Stimulated activated CD4-positive, alpha-beta T cell treated with anti-CD3 and anti-CD28 coated beads, Interleukin-1b, Interleukin-23, amount 100 ng/mL, for 24 hours (primary cell): Measurements from ENCODE around the gene TMEM151A.
"Not testable (repeated sequence)": the region's sequence is repeated elsewhere in the genome, so short reads cannot be mapped to it uniquely, and the experiment has no call there.

Experiments used
- DNase-seq, 4 experiments: peaks; one replicate each; pipeline ENCODE4 v3.0.0-alpha.2; 2020; ENCODE audit warnings: low read depth in 4 of 4, low spot score in 1 of 4

The TMEM151A gene

DNA sequence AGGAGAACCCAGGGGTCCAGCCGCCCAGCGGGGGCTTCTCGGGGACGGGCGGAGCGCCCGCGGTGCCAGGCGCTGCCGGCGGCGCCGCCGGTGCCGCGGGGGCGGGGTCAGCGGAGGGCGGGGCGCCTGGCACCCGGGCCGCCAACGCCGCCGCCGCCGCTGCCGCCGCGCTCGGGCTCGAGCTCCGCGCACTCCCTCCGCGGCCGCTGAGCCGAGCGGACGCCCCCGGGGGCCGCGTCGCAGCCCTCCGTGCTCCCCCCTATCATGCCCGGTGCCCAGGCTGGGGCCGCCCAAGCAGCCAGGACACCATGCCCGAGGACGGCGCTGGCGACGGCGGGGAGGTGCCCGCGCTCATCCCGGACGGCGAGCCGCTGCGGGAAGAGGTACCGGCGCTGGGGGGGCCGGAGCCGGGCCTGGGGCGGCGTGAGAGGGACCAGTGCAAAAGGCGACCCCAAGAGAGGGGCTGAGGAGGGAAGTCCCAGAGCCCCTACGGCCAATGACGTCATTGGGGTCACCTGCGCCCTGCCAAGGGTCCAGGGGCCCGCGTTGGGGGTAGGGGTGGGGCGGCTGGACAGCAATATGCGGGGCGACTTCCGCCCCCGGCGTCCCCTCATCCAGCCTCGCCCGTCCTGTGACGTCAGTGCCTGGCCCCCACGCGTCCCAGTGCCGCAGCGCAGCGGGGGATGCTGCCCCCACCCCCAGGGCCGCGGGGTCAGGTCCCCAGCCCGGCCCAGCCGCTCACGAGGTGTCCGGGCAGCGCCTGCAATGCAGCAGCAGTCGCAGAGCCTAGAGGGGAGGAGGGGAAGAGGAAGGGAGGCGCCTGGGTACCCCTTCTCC is at the start of gene TMEM151A:
Gene TMEM151A, plus strand, starts transcription at position 189 of the 837 bp plus-strand sequence. Its CDS starts 120 bp downstream, at position 309.
- DNase-seq, result no peak

DNA sequence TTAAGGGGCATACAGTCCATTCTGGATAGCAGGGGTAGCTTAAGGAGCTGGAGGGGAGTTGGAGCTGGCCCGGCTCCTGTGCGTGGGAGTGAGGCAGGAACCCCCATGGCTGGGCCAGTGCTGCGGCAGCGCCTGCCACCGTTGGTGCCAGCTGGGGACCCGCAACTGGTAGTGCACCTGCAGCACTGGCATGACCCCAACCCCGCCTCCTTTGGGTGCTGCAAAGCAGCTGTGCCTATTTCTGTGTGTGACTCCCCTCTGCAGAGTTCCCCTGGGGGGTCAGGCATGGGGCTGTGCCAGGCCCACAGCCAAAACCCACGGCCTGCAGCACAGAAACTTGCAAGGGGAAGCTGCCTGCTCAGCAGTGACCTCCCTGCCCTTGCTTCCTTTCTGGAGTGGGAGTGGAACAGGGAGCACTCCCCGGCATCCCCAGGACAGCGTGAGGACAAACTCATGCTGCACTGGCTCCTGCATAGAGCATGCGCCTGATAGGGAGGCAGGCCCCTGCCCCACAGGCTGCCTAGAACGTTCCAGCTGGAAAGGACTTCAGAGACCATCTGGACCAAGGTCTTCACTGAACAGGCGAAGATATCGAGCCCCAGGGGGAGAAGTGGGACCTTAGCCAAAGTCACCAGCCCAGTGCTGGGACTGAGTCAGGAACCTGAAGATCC is 49.5 kb upstream of the TMEM151A start:
- no peak for DNase-seq

DNA sequence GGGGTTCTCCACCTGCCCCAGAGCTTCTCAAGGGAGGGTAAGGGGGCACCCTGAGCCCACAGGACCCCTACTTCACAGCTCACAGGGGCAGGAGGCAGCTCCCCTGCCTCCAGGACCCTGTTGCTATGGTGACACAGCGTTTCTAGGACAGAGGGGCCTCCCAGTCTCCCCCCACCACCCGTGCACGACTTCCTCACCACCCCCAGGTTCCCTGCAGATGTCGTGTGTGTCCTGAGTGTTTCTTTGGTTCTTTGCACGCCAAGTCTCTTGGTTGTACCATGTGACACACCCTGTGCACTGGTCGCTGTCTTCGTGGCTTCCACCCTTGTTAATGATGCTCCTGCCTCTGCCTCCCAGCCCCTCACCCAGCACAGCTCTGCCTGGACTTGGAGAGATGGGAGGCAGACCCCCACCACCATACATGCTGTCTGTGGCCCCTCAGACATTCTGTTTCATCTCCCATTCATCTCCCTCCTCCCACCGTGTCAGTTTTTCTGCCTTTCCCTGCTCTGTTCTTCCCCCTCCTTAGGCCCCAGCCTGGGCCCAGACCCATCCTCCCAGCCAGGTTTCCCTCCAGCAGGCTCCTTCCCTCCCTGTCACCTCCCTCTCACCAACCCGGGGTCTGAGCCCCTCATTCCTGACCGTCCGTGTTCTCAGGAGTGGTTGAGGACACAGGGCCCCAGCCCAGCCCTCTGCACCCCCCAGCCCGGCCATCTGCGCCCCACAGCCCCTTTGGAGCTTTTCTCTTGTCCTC is 47.7 kb upstream of the TMEM151A start:
- DNase-seq, result no peak

DNA sequence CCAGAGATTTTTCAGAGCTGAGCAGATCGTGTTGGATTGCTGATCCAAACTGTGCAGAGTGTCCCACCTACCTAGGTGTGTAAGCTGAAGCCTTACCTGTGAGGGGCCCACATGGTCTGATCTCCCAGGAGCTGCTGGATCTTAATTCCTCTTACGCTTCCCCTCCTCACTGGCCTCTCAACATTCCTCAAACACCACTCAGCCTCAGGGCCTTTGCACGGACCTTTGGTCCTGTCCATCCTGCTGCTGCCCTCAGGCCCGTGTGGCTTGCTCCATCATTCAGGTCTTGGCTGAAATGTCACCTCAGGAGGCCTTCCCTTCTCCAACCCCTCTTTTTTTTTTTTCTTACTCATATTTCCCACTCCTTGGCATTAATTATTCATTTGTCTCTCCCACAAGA is 44.4 kb upstream of the TMEM151A start:
- DNase-seq, result no peak

DNA sequence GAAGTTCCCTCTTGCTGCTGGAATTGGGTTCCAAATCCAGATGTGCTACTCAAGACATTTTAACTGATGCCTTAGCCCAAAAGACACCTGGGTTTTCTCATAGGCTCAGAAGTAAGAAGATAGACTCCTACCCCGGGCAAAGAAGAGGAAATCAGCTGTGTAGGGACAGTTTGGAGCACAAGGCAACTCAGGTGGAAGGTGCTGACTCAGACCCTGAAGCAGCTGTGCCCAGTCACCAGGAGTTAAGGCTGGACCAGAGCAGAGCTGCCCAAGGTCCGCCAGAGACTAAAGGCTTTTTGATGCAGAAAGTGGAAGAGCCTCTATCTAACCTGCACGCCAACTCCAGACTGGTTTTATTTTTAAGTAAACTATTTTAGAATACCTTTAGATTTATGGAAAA is 43.9 kb upstream of the TMEM151A start:
- DNase-seq, result no peak

DNA sequence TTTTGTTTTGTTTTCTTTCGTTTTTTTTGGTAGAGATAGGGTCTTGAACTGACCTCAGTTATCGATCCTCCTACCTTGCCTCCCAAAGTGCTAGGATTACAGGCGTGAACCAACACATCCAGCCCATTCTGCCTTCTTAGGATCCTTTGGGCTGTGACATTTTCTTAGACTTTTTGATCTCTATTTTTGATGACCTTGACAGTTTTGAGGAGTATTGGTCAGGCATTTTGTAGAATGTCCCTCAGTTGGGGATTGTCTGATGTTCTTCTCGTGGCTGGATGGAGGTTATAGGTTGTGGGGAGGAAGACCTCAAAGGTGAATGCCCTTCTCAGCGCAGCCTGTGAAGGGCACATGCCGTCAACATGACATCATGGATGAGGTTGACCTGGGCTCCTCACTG is 42.8 kb upstream of the TMEM151A start:
- DNase-seq, result no peak

DNA sequence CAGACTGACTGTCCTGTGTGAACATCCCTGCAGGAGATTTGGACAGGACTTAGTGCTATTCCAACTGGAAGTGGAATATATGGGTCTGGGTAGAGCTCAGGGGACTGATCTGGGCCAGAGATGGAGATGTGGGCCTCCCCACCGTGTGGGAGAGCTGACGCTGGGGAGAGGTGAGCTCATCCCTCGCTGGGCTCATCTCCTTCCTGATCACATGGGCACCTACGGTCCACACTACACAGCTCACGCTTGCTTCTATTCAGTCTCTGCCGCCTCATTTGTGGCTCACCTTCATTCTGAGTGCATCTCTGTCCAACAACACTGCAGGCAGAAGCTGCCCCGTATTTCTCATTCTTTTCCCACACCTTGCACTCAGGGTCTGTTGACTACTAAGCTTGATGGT is 39.9 kb upstream of the TMEM151A start:
- DNase-seq, result no peak

DNA sequence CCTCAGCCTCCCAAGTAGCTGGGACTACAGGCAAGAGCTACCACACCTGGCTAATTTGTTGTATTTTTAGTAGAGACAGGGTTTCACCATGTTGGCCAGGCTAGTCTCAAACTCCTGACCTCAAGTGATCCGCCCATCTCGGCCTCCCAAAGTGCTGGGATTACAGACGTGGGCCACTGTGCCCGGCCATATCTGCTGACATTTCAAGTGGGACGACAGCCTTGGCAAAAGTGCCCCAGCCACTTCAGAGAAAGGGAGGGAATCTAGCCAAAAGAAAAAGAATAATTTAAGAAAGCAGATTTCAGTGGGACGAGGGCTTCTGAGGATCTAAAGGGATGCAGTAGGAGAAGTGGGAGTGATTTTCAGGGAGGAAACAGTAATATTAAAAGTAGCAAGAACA is 38.6 kb upstream of the TMEM151A start:
- not testable (repeated sequence) for DNase-seq

DNA sequence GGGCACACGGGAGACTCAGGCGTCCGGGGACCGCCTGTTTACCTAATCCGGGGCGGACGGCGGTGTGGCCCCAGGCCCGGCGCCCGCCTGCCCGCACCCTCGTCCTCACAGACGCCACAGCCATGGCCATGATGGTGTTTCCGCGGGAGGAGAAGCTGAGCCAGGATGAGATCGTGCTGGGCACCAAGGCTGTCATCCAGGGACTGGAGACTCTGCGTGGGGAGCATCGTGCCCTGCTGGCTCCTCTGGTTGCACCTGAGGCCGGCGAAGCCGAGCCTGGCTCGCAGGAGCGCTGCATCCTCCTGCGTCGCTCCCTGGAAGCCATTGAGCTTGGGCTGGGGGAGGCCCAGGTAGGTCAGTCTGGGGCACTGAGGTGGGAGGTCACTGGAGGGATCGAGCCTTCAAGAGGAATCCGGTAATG is 33.2 kb upstream of the TMEM151A start:
- DNase-seq, result no peak

DNA sequence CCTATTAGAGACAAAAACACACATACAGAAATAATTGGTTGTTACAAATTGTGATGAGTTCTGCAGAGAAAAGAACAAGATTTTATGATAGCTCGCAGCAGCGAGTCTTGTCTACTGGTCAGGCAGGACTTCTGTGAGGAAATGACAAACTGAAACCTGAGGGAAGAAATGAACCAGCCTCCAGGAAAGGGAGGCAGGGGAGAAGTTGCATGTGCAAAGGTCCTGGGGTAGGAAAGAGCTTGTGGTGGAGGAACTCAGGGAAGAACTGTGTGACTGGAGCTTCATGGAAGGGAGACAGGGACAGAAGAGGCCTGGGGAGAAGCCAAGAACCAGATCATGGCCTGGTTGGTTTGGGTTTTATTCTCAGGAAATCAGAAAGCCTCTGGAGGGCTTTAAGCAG is 32.5 kb upstream of the TMEM151A start:
- DNase-seq, result no peak

DNA sequence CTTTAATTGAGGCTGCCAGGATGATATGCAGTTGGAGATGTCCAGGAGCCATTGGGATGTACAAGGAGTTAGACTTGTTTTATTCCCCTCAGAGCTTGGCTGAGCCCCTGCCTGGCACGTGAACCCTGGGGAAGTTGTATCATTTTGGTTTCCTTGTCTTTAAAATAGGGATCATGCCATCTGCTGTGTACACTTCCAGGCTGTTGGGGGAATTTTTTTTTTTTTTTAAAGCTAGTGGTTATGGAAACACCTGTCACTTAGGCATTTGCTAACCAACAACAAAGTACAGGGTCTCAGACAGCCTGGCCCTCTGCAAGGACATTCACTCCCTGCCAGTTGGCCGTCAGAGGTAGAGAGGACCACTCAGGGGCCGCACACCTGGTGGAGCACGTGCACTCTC is 31.7 kb upstream of the TMEM151A start:
- DNase-seq, result no peak

DNA sequence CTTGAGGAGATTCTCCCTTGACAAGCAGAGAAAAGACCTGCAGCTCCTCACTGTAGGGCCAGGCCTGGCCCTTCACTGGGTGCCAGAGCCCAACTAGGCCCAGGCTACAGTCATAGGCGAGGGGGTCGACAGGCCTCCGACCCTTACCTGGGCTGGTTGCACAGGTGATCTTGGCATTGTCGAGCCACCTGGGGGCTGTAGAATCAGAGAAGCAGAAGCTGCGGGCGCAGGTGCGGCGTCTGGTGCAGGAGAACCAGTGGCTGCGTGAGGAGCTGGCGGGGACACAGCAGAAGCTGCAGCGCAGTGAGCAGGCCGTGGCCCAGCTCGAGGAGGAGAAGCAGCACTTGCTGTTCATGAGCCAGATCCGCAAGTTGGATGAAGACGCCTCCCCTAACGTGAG is 30.1 kb upstream of the TMEM151A start:
- DNase-seq, result no peak

DNA sequence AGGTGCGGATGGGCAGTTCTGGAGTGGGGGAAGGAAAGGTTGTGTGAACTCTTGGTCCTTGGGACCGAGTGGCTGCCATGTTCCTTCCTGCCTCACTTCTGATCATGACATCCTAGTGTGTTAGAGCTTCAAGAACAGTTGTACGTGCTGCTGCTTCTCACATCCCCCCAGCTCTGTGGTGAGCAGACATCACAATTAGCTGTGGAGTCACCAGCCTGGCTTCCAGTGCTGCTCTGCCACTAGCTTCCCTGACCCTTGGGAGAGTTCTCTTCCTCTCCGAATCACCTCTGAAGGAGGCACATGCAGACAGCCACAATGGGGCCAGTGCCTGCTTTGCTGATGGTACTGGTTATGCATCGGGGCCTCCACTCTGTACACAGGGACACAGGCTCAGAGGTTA is 29.5 kb upstream of the TMEM151A start:
- no peak for DNase-seq

DNA sequence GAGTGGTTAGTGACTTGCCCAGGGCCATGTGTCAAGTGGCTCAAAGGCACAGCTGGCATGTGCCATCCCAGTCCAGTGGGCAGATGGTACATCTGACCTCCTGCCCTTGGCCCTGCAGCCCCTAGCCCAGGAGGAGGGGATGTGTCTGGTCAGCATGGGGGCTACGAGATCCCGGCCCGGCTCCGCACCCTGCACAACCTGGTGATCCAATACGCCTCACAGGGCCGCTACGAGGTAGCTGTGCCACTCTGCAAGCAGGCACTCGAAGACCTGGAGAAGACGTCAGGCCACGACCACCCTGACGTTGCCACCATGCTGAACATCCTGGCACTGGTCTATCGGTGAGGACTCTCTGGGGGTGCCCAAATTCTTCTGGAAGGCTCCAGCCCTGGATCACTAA is 29.0 kb upstream of the TMEM151A start:
- DNase-seq, result no peak

DNA sequence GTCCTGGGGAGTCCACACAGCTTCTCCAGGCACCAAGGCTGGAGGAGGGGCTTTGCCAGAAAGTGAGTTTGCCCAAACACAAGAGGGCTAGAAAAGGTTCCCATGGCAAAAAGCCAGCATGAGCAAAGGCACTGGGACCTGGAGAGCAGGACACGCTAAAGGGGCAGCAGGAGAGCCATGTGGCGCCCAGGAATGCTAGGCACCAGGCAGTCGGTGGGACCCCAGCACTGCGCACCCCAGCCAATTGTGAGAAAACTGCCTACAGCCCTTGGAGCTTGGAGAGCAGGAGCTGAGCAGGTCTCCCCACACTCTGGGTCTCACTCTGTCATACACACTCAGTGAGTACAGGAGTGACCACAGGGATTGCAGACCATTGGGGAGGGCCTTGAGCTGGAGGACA is 28.5 kb upstream of the TMEM151A start:
- no peak for DNase-seq

DNA sequence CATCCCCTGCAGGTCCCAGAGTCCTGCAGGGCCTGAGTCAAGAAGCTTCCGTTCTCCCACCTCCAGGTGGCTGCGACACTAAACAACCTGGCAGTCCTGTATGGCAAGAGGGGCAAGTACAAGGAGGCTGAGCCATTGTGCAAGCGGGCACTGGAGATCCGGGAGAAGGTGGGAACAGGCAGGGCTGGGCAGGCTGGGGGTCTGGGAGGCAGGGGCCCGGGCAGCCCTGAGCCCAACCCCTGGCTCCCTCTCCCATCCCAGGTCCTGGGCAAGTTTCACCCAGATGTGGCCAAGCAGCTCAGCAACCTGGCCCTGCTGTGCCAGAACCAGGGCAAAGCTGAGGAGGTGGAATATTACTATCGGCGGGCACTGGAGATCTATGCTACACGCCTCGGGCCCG is 27.9 kb upstream of the TMEM151A start:
- DNase-seq, result no peak

DNA sequence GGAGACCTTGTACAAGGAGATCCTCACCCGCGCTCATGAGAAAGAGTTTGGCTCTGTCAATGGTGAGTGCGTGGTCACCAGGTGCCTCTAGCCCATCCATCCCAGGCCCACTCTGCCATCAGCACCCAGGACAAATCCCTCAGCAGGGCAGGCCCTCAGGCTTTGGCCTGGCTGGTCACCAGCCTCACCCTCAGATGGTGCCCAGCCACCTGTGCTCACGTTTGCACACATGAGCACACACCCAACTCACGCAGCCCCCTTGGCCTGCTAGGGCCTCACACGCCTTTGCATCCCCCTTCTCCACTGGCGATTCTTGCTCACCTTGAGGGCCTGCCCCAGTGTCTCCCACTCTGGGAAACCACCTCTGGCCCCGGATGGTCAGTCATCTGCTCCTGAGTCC is 27.3 kb upstream of the TMEM151A start:
- no peak for DNase-seq

DNA sequence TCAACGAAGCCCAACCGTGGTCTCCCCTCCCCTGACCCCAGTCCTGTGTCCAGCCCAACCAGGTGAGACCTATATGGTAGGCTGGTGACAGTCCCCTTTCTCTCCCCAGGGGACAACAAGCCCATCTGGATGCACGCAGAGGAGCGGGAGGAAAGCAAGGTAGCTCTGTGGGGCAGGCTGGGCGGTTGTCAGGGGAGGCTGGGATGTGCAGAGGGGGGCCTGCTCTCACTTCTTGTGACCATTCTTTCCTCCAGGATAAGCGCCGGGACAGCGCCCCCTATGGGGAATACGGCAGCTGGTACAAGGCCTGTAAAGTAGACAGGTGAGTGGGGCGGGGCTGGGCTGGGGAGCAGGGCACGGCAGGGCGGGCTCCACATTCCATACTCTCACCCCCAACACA is 26.8 kb upstream of the TMEM151A start:
- peak in 1 of 4 experiments; percentile 35 for DNase-seq

DNA sequence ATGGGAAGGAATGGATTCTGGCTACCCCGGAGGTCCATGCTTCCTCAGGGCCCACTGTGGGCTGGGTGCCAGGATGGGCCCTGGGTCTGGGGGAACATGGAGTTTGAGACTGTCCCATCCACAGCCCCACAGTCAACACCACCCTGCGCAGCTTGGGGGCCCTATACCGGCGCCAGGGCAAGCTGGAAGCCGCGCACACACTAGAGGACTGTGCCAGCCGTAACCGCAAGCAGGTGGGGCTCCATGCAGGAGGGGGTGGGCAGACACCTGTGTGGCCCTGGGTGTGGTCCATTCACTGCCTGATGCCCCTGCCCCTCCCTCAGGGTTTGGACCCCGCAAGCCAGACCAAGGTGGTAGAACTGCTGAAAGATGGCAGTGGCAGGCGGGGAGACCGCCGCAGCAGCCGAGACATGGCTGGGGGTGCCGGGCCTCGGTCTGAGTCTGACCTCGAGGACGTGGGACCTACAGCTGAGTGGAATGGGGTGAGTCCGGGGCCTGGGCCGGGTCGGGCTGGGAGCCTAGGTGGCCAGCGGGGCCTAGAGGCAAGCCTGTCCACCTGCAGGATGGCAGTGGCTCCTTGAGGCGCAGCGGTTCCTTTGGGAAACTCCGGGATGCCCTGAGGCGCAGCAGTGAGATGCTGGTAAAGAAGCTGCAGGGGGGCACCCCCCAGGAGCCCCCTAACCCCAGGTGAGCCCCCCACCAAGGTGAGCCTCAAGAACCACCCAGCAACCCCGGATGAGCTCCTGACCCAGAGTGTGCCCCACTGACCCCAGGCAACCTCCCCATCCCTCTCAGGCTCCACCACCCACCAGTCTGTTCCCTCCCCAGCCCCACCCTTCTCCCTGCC is 25.9 kb upstream of the TMEM151A start:
- DNase-seq, result no peak

DNA sequence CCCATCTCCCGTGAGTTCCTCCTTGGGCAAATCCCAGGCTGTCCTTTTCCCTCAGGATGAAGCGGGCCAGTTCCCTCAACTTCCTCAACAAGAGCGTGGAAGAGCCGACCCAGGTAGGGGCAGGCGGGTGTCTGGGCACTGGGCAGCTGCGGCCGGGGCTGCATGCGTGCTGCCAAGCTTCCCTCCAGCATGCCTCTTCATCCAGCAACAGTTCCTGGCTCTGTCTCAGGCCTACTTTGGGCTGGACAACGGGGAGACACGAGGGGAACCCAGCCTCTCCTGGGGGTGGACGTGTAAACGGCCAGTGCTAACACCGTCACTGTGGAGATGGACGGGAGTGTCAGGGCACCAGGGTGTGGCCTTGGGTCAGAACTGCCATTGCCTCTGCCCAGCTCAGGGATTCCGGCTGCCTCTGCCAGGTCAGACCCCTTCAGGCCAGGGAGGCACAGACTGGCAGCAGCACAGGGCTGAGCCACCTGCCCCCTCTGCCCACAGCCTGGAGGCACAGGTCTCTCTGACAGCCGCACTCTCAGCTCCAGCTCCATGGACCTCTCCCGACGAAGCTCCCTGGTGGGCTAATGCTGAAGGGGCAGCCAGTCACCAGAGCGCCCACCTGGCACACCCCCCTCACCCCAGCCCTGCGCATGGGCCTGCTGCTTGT is 25.2 kb upstream of the TMEM151A start:
- no peak for DNase-seq

DNA sequence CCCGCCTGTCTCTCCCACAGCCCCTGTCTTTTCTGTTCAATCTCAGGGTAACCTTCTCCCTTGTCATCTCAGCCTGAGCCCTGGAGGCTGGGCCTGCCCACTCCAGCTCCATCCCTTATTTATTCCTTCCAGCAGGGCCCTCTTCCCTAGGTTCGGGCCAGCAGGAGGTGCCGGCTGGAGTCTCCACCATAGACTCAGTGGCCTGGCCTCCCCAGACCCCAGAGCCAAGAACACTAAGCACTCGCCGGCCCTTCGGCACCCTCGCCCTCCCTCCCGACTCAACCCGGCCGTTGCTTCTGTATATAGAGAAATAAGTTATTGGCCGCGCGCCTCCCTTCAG is 24.7 kb upstream of the TMEM151A start:
- no peak for DNase-seq
